Skeletal muscle cell (primary cell): ENCODE data around the gene ADRA2A.

Experiments
- DNase-seq: peaks from one replicate; pipeline ENCODE4 v3.0.0-alpha.2; 2010; ENCODE audit warnings: low read depth
- H3K4me3 ChIP-seq: 2 replicates; pipeline ENCODE4 v1.5.1; 2011; ENCODE audit warnings: low read depth, mild to moderate bottlenecking, control low read depth, low read length, moderate library complexity

Gene ADRA2A

GRCh38 chr10:111076682-111077478, at the start of gene ADRA2A:
ADRA2A (plus strand) TSS chr10:111077029; CDS start chr10:111077997, 968 bp downstream.
- no peak for DNase-seq
- H3K4me3 ChIP-seq = peak within 1 kb of the TSS; percentile 49

DNA sequence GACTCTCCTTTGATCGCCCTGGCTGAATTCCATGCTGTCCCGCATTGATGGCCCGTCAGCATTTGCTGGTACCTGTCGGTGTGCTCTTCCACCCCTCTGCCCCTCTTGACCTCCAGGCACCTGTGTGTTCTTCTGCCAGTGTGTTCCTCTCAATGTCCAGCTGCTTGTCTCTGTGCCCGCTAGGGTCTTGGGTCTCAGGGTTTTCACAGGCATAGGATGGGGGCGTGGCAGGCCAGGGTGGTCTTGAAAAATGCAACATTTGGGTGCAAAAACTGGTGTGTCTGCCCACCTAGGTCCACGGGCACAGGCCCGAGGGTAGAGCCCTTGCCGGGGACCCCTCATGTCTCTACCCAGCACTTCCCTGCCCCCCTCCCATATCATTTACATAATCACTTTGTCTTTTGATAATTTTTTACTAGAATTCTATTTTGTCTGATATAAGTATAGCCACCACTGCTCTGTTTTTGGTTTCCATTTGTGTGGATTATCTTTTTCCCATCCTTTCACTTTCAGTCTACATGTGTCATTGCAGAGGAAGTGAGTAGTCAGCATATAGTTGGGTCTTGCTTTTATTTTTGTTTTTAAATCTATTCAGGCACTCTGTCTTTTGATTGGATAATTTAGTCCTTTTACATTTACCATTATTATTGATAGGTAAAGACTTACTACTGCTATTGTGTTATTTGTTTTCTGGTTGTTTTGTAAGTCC, 46.6 kb upstream of the ADRA2A start:
- no peak overlapping the region for H3K4me3 ChIP-seq
- no peak for DNase-seq

DNA sequence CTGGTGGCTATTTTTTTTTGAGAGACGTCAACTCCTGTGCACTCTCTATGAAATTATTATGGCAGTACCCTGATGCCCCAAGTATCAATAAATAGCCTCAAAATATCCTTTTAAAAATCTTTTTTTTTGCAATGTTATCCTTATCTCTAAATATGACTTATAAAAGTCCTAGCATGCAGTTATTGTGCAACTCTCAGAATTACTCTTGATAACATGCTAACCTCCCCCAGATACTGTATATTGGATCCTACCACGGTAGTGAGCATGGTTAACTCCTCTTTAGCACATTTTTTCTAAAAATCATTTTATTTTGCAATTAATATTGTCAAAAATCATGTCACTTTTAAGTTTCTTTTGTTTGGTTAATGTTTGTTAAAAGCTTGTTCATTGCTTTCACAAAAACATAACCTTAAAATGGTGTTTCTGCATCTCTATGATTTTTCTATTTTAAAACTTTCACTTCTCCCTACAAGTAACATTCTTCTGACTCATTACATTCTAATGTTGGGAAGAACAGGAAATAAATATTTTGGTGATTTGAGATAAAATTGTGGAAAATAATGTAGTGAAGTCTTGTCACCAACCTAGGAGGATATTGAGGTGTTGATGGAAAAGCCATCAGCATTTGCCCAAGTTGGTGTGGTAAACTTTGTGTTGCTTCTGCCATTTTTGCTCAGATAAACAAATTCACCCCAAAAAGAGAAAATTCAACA, 42.1 kb upstream of the ADRA2A start:
- no peak for DNase-seq

GRCh38 chr10:111035542-111035941, 41.3 kb upstream of the ADRA2A start:
- DNase-seq = no peak
- no peak overlapping the region for H3K4me3 ChIP-seq

More for the DNA sequence above, 42.1 kb upstream of the ADRA2A start:
- no peak overlapping the region for H3K4me3 ChIP-seq

GRCh38 chr10:111037858-111038257, 39.0 kb upstream of the ADRA2A start:
- no peak for DNase-seq

DNA sequence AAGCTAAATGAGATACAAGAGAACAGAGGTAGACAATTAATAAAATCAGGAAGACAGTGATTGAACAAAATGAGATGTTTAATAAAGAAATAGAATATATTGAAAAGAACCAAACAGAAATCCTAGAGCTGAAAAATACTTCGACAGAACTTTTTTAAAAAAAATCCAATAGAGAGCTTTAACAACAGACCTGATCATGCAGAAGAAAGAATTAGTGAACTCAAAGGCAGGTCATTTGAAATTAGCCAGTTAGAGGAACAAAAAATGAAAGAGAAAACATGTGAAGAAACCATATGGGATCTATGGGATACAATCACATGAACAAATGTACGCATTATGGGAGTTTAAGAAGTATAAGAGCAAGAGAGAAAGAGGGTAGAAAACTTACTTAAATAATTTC, 37.3 kb upstream of the ADRA2A start:
- no peak overlapping the region for H3K4me3 ChIP-seq
- no peak for DNase-seq

More at GRCh38 chr10:111037858-111038257, 39.0 kb upstream of the ADRA2A start:
- no peak overlapping the region for H3K4me3 ChIP-seq

- H3K4me3 ChIP-seq = no peak overlapping the region
- DNase-seq = no peak
These were observed 19.8 kb upstream of the ADRA2A start for GRCh38 chr10:111057006-111057405.

GRCh38 chr10:111063471-111063870, 13.4 kb upstream of the ADRA2A start:
- no peak for DNase-seq
- no peak overlapping the region for H3K4me3 ChIP-seq

- H3K4me3 ChIP-seq = no peak overlapping the region
- peak; percentile 22 for DNase-seq
These were observed 4.6 kb upstream of the ADRA2A start for GRCh38 chr10:111072232-111072631.

- peak overlapping the region; percentile 49 for H3K4me3 ChIP-seq
These were observed 1.1 kb upstream of the ADRA2A start for GRCh38 chr10:111075577-111076185.

DNA sequence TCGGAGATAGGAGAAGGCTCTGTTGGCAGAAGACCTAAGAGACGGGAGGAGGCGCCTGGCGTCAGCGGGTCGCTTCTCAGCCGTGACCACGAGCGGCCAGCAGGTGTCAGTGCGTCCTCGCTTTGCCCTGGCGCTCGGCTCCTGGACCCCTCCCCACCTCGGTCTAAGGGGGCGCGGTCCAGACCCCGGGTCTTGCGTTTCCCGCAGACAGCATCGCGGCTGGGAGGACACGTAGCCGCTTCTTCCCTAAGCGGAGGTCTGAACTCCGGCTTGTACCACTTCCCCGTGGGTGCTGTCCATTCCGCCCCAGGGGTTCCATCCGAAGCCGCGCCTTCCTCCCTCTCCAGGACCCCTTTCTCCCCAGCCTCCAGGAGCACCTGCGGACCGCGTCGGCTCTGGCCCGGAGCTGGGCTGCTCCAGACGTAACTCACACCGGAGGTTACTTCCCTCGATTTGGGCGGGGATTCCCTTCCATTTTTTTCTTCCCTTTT, 593 bp upstream of the ADRA2A start:
- H3K4me3 ChIP-seq = peak overlapping the region; percentile 49
- no peak for DNase-seq

More at GRCh38 chr10:111075577-111076185, 1.1 kb upstream of the ADRA2A start:
- no peak for DNase-seq

- no peak for DNase-seq
- peak overlapping the region; percentile 49 for H3K4me3 ChIP-seq
These were observed 603 bp downstream of the ADRA2A start for GRCh38 chr10:111077479-111077784.

DNA sequence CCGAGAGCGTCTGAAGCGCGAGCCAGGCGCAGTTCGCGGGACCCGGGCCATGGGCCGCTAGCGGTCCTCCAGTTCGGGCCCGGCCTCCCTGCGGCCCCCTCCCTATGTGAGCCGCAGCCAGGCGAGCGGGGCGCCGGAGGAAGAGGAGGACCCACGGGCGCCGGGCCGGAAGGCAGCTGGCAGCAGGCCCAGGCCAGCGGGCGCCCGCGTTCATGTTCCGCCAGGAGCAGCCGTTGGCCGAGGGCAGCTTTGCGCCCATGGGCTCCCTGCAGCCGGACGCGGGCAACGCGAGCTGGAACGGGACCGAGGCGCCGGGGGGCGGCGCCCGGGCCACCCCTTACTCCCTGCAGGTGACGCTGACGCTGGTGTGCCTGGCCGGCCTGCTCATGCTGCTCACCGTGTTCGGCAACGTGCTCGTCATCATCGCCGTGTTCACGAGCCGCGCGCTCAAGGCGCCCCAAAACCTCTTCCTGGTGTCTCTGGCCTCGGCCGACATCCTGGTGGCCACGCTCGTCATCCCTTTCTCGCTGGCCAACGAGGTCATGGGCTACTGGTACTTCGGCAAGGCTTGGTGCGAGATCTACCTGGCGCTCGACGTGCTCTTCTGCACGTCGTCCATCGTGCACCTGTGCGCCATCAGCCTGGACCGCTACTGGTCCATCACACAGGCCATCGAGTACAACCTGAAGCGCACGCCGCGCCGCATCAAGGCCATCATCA, 1.1 kb downstream of the ADRA2A start:
- DNase-seq = no peak
- H3K4me3 ChIP-seq = peak overlapping the region; percentile 49

GRCh38 chr10:111078505-111079185, 1.8 kb downstream of the ADRA2A start:
- DNase-seq = no peak
- no peak overlapping the region for H3K4me3 ChIP-seq

DNA sequence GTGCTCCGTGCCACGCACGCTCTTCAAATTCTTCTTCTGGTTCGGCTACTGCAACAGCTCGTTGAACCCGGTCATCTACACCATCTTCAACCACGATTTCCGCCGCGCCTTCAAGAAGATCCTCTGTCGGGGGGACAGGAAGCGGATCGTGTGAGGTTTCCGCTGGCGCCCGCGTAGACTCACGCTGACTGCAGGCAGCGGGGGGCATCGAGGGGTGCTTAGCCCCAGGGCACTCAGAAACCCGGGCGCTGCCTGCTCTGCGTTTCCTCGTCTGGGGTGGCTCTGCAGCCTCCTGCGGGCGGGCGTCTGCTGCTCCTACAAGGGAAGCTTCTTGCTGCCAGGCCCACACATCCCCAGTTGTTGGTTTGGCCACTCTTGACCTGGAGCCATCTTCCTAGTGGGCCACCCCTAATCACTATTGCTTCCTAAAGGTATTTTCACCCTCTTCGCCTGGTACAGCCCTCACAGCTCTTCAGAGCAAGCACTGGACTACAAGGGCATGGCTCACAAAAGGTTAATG, 2.5 kb downstream of the ADRA2A start:
- DNase-seq = no peak
- no peak overlapping the region for H3K4me3 ChIP-seq

DNA sequence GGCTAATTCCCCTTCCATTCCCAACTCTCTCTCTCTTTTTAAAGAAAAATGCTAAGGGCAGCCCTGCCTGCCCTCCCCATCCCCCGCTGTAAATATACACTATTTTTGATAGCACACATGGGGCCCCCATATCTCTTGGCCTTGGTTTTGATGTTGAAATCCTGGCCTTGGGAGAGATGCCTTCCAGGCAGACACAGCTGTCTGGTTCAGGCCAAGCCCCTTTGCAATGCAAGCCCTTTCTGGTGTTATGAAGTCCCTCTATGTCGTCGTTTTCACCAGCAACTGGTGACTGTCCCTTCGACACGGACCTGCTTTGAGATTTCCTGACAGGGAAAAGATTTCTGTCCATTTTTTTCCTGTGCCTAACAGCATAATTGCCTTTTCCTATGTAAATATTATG, 3.0 kb downstream of the ADRA2A start:
- no peak for DNase-seq

GRCh38 chr10:111080224-111080623, 3.4 kb downstream of the ADRA2A start:
- no peak overlapping the region for H3K4me3 ChIP-seq
- no peak for DNase-seq

More for the DNA sequence above, 3.0 kb downstream of the ADRA2A start:
- H3K4me3 ChIP-seq = no peak overlapping the region

- no peak overlapping the region for H3K4me3 ChIP-seq
- no peak for DNase-seq
These were observed 4.8 kb downstream of the ADRA2A start for GRCh38 chr10:111081595-111081994.
